SK-N-SH treated with all-trans-retinoic acid at 6 μM for 48 hours (cell line): Measurements from ENCODE around the gene AUTS2.

Experiments
- ESRRG ChIP-seq: fragments of 250-450 bp; sonication (Bioruptor Pico); IDR thresholded peaks from 2 replicates; pipeline ENCODE4 v1.6.1; 2021; ENCODE audit warnings: mild to moderate bottlenecking
- PPARA ChIP-seq: fragments of 250-450 bp; sonication (Bioruptor Pico); IDR thresholded peaks from 2 replicates; pipeline ENCODE4 v1.5.0; 2020; ENCODE audit warnings: mild to moderate bottlenecking, borderline replicate concordance
- RARB ChIP-seq: fragments of 250-450 bp; sonication (Bioruptor Pico); IDR thresholded peaks from 2 replicates; pipeline ENCODE4 v1.8.0; 2021; ENCODE audit warnings: mild to moderate bottlenecking, moderate library complexity
- SNAI2 ChIP-seq: fragments of 250-450 bp; sonication (Bioruptor Pico); IDR thresholded peaks from 2 replicates; pipeline ENCODE4 v1.5.0; 2020; ENCODE audit warnings: mild to moderate bottlenecking, moderate library complexity
- TF ChIP-seq, protein P1 (sequence below): fragments of 250-450 bp; sonication (Bioruptor Pico); IDR thresholded peaks from 2 replicates; pipeline ENCODE4 v1.8.0; 2020; ENCODE audit warnings: mild to moderate bottlenecking, moderate library complexity, borderline replicate concordance
- TF ChIP-seq, protein P2 (sequence below): fragments of 250-450 bp; sonication (Bioruptor Pico); IDR thresholded peaks from 2 replicates; pipeline ENCODE4 v1.5.0; 2020; ENCODE audit warnings: mild to moderate bottlenecking, moderate library complexity
- TF ChIP-seq, protein P3 (sequence below): fragments of 250-450 bp; sonication (Bioruptor Pico); IDR thresholded peaks from 2 replicates; pipeline ENCODE4 v1.5.1; 2021; ENCODE audit warnings: mild to moderate bottlenecking, moderate library complexity

DNA sequence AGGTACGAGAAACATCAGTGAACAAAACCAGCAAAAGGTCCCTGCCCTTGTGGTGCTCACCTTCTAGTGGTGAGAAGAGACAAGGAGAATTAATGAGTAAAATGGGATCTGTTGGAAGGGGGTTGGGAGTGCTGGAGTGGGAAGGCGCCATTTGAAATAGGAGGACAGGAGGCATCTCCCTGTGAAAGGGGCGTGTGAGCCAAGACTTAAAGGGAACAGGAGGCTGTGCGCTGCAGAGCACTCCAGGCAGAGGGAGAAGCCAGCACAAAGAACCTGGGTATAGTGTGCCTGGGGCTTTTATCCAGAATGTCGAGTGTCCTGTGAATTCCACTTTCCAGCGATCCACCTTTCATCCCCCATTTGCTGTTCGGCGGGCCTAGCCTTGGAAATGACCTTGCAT, 1035.8 kb downstream of the AUTS2 start:
- TF ChIP-seq PPARA (CRISPR knock-in tag) (no peak), RARB (CRISPR knock-in tag) (no peak), SNAI2 (no peak), ESRRG (CRISPR knock-in tag) (no peak)
- TF ChIP-seq, protein P1, sequence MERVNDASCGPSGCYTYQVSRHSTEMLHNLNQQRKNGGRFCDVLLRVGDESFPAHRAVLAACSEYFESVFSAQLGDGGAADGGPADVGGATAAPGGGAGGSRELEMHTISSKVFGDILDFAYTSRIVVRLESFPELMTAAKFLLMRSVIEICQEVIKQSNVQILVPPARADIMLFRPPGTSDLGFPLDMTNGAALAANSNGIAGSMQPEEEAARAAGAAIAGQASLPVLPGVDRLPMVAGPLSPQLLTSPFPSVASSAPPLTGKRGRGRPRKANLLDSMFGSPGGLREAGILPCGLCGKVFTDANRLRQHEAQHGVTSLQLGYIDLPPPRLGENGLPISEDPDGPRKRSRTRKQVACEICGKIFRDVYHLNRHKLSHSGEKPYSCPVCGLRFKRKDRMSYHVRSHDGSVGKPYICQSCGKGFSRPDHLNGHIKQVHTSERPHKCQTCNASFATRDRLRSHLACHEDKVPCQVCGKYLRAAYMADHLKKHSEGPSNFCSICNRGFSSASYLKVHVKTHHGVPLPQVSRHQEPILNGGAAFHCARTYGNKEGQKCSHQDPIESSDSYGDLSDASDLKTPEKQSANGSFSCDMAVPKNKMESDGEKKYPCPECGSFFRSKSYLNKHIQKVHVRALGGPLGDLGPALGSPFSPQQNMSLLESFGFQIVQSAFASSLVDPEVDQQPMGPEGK, result no peak
- TF ChIP-seq, protein P2, sequence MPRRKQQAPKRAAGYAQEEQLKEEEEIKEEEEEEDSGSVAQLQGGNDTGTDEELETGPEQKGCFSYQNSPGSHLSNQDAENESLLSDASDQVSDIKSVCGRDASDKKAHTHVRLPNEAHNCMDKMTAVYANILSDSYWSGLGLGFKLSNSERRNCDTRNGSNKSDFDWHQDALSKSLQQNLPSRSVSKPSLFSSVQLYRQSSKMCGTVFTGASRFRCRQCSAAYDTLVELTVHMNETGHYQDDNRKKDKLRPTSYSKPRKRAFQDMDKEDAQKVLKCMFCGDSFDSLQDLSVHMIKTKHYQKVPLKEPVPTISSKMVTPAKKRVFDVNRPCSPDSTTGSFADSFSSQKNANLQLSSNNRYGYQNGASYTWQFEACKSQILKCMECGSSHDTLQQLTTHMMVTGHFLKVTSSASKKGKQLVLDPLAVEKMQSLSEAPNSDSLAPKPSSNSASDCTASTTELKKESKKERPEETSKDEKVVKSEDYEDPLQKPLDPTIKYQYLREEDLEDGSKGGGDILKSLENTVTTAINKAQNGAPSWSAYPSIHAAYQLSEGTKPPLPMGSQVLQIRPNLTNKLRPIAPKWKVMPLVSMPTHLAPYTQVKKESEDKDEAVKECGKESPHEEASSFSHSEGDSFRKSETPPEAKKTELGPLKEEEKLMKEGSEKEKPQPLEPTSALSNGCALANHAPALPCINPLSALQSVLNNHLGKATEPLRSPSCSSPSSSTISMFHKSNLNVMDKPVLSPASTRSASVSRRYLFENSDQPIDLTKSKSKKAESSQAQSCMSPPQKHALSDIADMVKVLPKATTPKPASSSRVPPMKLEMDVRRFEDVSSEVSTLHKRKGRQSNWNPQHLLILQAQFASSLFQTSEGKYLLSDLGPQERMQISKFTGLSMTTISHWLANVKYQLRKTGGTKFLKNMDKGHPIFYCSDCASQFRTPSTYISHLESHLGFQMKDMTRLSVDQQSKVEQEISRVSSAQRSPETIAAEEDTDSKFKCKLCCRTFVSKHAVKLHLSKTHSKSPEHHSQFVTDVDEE (CRISPR knock-in tag), result no peak
- TF ChIP-seq, protein P3, sequence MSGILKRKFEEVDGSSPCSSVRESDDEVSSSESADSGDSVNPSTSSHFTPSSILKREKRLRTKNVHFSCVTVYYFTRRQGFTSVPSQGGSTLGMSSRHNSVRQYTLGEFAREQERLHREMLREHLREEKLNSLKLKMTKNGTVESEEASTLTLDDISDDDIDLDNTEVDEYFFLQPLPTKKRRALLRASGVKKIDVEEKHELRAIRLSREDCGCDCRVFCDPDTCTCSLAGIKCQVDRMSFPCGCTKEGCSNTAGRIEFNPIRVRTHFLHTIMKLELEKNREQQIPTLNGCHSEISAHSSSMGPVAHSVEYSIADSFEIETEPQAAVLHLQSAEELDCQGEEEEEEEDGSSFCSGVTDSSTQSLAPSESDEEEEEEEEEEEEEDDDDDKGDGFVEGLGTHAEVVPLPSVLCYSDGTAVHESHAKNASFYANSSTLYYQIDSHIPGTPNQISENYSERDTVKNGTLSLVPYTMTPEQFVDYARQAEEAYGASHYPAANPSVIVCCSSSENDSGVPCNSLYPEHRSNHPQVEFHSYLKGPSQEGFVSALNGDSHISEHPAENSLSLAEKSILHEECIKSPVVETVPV (CRISPR knock-in tag), result no peak
